ENCODE measurements around the gene PRELID3B.

Gene PRELID3B

DNA sequence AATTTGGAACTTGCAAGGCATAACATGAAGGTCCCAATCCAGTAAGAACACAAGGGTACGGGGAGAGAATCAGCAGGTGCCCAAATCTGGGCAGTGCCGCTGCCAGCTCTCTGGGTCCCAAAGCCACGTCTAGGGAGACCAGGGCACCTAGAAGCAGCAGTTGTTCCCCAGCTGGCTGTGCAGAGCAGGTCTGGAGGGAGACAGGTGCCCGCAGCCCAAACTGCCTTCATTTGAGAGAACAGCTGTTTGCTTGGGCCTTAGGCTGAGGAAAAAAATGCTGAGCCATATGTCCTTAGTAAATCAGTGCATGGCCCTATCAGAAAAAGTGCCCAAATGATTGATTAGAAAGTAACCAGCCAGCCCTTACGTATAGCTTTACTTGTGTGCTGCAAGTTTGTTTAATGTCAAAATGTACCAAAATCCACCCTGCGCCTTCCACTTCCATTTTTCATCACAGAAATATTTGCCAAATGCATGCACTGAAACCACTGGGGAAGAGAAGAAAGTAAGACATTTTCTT is 9.1 kb upstream of the PRELID3B start:
- in situ Hi-C loops (cut with HindIII; ENCODE audit: low sequenced_read_pairs) = no loop called here

DNA sequence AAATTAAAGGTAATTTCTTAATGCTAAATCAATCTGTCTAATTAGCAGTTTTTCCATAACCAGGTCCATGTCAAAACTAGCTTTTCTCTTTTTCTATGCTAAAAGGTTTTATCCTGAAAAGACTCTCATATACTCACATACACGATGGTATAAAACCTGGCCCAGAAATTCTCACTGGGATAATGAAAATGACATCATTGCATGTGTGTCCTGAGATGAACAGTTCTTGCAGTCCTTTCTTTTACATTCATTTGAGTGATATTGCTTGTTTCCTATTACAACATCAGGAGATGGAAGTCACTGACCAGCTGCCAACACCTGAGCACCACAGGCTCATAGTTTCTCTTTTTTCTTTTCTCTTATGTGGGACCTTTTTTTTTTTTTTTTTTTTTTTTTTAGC is 7.9 kb upstream of the PRELID3B start:
- in situ Hi-C loops (cut with HindIII; ENCODE audit: low sequenced_read_pairs) = no loop called here

DNA sequence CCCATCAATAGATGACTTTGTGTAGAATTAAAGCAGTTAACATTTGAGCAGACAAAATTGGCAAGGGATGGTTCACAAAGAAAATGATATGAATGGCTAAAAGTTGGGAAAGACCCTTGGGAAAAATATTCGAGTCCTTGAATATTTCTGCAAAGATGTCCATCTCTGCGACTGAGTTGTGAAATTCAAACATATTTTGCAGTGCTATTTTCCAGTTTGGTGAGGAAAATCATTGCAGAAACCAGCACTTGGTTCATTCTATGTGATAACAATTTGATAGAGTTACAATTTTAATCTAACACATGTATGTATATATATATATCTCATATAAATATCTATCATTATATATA is 6.1 kb upstream of the PRELID3B start:
- in situ Hi-C loops (cut with HindIII; ENCODE audit: low sequenced_read_pairs) = no loop called here

DNA sequence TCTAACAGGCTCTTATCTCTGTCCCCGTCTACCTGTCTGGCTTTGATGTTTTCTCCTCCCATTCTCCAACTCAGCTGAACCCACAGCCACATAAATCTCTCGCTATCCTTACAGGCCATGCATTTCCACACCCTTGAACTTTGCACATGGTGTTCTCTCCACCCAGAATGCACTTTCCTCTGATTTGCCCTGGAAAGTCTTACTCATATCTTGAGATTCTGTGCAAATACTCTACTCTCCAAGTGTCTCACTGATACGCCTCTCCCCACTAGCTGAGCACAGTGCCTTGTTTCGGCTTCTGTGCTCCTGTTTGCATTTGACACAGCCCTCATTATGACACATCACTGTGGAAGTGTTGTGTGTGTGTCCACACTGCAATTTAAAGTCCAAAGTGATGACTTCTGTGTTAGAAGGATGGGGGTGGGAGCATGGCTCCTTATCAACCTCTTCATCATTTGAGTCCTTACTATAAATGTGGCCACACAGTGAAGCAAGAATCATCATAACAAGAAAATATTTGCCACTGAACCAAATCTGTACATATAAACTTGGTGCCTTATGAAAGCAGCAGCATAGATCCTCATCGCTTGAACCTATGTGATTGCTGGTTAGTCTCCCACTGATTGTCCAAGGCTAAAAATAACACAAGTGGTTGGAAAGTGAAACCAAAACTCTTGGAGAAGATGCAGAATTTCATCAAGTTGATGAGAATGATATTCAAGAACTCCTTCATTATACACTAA is 5.5 kb upstream of the PRELID3B start:
- in situ Hi-C loops (cut with HindIII; ENCODE audit: low sequenced_read_pairs) = no loop called here

GRCh38 chr20:59046862-59047261 is 4.3 kb upstream of the PRELID3B start:
- in situ Hi-C loops (cut with HindIII; ENCODE audit: low sequenced_read_pairs) = no loop called here

GRCh38 chr20:59044796-59045195 is 2.2 kb upstream of the PRELID3B start:
- in situ Hi-C loops (cut with HindIII; ENCODE audit: low sequenced_read_pairs) = loop anchor here (5.0 kb wide), 1 partner anchor 72 kb away; no protein-coding TSS in a partner anchor

DNA sequence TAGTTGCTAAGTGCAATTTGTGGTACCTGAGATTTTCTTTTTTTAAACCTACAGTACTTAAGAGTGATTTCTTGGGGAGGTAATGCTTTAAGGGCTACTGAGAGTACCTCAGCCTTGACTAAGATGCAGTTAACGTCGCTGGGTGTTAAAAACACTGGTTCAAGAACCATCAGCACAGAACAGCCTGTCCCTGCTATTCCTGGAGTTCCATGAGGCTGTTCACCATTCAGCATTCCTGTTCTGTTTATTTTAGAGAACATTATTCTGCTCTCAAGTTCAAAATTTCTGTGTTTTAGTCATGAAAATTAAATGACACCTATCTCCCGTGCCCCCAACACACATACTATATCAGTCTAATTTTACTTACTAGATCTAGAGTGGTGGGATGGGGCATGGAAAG is 1.7 kb upstream of the PRELID3B start:
- in situ Hi-C loops (cut with HindIII; ENCODE audit: low sequenced_read_pairs) = loop anchor here (5.0 kb wide), 1 partner anchor 72 kb away; no protein-coding TSS in a partner anchor

- in situ Hi-C loops (cut with HindIII; ENCODE audit: low sequenced_read_pairs) = loop anchor here (5.0 kb wide), 1 partner anchor 71 kb away; no protein-coding TSS in a partner anchor
Measured at GRCh38 chr20:59043698-59044097, 1.1 kb upstream of the PRELID3B start.

GRCh38 chr20:59042796-59043631 is 428 bp upstream of the PRELID3B start:
- in situ Hi-C loops (cut with HindIII; ENCODE audit: low sequenced_read_pairs) = loop anchor here (5.0 kb wide), 1 partner anchor 71 kb away; no protein-coding TSS in a partner anchor

DNA sequence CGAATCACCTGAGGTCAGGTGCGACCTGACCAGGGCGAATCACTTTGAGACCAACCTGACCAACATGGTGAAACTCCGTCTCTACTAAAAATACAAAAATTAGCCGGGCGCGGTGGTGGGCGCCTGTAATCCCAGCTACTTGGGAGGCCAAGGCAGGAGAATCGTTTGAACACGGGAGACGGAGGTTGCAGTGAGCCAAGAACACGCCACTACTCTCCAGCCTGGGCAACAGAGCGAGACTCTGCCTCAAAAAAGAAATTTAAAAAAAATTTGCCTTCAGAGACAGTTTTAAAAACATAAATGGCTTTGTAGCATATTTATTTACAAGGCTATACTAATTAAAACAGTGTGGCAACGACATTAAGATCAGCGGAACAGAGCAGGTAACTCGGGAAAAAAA is 1.1 kb downstream of the PRELID3B start:
- in situ Hi-C loops (cut with HindIII; ENCODE audit: low sequenced_read_pairs) = loop anchor here (5.0 kb wide), 1 partner anchor 69 kb away; no protein-coding TSS in a partner anchor

GRCh38 chr20:59040667-59041066 is 1.9 kb downstream of the PRELID3B start:
- in situ Hi-C loops (cut with HindIII; ENCODE audit: low sequenced_read_pairs) = loop anchor here (5.0 kb wide), 1 partner anchor 68 kb away; no protein-coding TSS in a partner anchor

DNA sequence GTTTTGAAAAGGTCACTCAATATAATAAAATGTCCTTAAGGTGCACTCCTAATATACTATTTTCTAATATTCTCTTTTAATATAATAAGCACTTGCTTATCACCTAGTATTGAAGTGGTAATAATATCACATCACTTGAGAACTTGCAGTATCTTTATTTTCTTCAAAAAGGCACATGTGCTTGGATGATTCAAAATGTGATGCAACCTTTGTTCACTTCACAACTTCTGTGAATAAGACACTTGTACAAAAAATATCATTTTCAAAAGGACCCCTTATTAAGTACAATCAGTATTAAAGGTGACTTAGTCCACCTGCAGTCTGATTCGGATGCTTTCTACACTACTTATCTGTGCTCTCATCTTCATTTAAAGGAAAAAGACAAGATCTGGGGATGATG is 3.4 kb downstream of the PRELID3B start:
- in situ Hi-C loops (cut with HindIII; ENCODE audit: low sequenced_read_pairs) = no loop called here

DNA sequence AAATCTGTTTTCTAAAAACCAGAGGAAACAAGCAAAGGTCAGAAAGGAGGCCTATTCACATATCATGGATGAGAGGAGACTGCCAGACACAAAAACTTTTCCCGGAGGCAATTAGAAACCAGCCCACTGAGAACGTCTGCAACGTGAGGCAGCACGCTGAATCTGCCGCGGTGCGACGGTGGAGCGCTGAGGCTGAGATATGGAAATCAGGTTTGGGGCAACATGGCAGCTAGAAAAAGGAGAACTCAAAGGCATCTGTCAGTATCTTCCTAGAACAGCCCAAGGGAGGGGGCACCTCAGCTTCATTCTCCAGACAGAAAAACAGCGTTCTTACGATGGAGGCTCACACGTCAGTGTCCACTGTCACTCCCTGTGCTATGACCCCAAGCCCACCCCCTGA is 5.2 kb downstream of the PRELID3B start:
- in situ Hi-C loops (cut with HindIII; ENCODE audit: low sequenced_read_pairs) = no loop called here

GRCh38 chr20:59035381-59035780 is 7.2 kb downstream of the PRELID3B start:
- in situ Hi-C loops (cut with HindIII; ENCODE audit: low sequenced_read_pairs) = no loop called here

GRCh38 chr20:59033616-59034165 is 8.9 kb downstream of the PRELID3B start:
- in situ Hi-C loops (cut with HindIII; ENCODE audit: low sequenced_read_pairs) = no loop called here

DNA sequence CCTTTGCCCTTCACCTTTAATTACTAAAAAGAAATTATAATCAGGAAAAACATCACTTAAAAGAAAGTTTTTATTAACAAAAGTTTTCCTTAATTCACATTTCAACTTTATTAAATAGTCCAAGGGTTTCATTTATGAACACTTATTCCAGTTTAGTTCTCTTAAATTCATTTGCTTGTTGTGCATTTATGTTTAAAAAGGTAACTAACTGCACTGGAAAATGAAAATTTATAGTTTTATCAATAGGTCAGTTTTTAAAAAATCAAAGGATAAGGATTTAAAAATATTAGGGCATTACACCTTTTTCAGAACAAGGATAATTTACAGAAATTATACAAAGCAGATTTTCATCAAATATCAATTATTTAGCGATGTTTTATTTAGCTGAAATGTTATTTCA is 9.5 kb downstream of the PRELID3B start:
- in situ Hi-C loops (cut with HindIII; ENCODE audit: low sequenced_read_pairs) = no loop called here

- in situ Hi-C loops (cut with HindIII; ENCODE audit: low sequenced_read_pairs) = no loop called here
Measured at GRCh38 chr20:59032713-59033059, 9.9 kb downstream of the PRELID3B start.

- in situ Hi-C loops (cut with HindIII; ENCODE audit: low sequenced_read_pairs) = no loop called here
Measured at GRCh38 chr20:59032023-59032712, 10.4 kb downstream of the PRELID3B start, which contains the start of gene ATP5F1E. Gene ATP5F1E, minus strand, starts transcription at chr20:59032335. Its CDS starts 84 bp downstream, at chr20:59032251.

DNA sequence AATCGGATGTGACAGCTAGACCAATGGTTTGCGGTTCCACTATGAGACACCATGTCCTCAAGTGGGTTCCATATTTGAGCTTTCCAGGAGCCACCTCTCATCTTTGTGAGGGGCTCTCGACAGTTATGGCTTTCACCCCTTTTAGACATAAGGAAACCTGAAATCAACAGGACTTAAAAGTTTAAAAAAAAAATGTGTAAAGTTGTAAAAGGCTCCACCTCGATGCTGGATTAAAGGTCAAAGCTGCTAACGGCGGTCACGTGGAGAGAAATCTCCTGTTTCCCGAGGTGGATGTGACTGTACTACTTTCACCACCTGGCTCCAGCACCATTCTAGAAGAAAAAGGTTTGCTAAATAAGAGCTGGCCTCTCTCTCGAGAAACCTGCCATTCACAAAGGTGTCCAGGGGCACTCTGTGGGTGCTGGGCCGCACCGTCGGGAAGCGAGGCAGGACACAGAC is 11.0 kb downstream of the PRELID3B start:
- in situ Hi-C loops (cut with HindIII; ENCODE audit: low sequenced_read_pairs) = no loop called here

DNA sequence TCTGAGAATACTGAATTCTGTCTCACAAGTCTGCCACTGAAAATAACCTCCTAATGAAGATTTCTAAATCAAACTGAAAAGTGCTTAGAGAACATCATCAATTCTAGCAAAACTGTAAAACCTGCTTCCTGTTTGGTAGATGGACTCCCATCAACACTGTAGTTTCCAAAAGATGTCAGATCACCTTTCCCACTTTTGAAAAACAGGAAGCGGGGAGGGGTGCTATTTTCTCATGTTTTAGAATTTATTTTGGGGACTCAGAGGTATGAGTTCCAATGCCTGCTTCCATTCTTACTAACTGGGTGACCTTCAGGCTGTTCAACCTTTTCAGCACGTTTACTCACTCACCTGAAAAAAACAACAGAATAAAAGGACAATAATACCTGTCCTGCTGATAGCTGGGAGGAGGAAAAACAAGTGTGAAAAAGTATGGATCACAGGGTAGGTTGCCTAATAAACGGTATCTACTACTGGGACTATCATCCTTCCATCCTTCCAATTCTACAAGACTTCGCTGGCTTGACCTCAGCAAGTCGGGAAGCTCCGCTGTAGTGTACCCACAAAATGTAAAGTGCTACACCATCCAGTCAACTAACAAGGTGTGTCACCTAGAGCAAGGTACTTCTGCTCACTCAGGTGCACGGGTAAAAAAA is 11.5 kb downstream of the PRELID3B start:
- in situ Hi-C loops (cut with HindIII; ENCODE audit: low sequenced_read_pairs) = no loop called here

Data from DLD1 (cell line).